ENCODE data around the gene BORCS5. TPM values are rescaled to one million over a fixed set of nuclear protein-coding genes. Genes with fewer than 3 reads are reported as not detected.

Gene BORCS5
- total RNA-seq, 1 experiment from 2014 or later: 13.9 TPM

DNA sequence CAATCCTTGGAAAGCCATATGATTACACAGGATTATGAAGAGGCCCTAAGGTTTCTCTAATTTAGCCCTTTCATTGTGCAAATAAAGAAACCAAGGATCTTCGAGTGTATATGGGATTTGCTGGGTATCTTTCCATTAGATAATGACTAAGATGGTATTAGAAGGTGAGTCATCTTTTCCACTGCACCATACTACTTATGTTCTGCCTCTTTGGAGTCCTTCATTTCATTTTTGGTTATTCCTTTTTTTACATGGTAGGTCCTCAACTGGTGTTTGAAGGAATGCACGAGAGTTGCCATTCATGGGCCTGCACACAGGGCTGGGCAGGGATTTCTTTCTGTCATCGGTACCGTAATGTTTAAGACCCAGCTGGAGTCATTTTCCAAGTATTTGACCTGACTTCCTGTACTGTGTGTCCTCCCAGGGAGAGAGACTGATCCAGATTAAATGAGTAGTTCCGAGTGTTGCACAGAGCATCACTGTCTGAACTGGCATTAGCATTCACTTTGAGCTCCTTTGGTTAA, 85.7 kb downstream of the BORCS5 start:
- Mint-ChIP-seq H3K4me3 (no peak overlapping the region), H3K27me3 (ENCODE audit: low read depth) (no peaks in the 10 kb centered on the region), H3K4me1 (peaks cover 13 to 15% of the 10 kb centered on the region in 2 experiments), H3K27ac (peak overlapping the region in 1 of 3 experiments; percentile 13; a peak in 1 of 7 replicates), H3K9me3 (no peaks in the 10 kb centered on the region), H3K36me3 (ENCODE audit: insufficient read depth in 1 of 3, low read depth in 3 of 3) (no peaks in the 10 kb centered on the region)
- H3K79me2 ChIP-seq (ENCODE audit: insufficient read depth, low read length): no peaks in the 10 kb centered on the region
- no peak overlapping the region for H3K14ac ChIP-seq (ENCODE audit: insufficient read depth, low read length)
- H3K27ac ChIP-seq (ENCODE audit: insufficient read length, low read depth, low read length): no peak overlapping the region
- no peak overlapping the region for H3K18ac ChIP-seq (ENCODE audit: insufficient read length, low read depth, low read length)
- TF ChIP-seq, protein P1, sequence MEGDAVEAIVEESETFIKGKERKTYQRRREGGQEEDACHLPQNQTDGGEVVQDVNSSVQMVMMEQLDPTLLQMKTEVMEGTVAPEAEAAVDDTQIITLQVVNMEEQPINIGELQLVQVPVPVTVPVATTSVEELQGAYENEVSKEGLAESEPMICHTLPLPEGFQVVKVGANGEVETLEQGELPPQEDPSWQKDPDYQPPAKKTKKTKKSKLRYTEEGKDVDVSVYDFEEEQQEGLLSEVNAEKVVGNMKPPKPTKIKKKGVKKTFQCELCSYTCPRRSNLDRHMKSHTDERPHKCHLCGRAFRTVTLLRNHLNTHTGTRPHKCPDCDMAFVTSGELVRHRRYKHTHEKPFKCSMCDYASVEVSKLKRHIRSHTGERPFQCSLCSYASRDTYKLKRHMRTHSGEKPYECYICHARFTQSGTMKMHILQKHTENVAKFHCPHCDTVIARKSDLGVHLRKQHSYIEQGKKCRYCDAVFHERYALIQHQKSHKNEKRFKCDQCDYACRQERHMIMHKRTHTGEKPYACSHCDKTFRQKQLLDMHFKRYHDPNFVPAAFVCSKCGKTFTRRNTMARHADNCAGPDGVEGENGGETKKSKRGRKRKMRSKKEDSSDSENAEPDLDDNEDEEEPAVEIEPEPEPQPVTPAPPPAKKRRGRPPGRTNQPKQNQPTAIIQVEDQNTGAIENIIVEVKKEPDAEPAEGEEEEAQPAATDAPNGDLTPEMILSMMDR (conservative IDR thresholded peaks at IDR 0.05): no peak
- H3K23ac ChIP-seq (ENCODE audit: insufficient read length, low read depth, low read length): no peak overlapping the region
- no peak overlapping the region for H3K56ac ChIP-seq (ENCODE audit: insufficient read length, low read depth, low read length)
- H3K9ac ChIP-seq (ENCODE audit: extremely low read depth, insufficient read length, low read length): no peak overlapping the region
- H3T11ph ChIP-seq (ENCODE audit: low read length): no peak overlapping the region
- no peak overlapping the region for H2BK12ac ChIP-seq (ENCODE audit: insufficient read length, low read depth, low read length)
- no peak overlapping the region for H2BK20ac ChIP-seq (ENCODE audit: low read depth, low read length, poor library complexity, severe bottlenecking)
- no peaks in the 10 kb centered on the region for H3K79me1 ChIP-seq (ENCODE audit: insufficient read depth, low read depth, low read length, poor library complexity, severe bottlenecking)
- no peaks in the 10 kb centered on the region for H3K27me3 ChIP-seq (ENCODE audit: insufficient read depth, low read length)
- no peak overlapping the region for H2AFZ ChIP-seq (ENCODE audit: low read length)
- no peak overlapping the region for H2BK5ac ChIP-seq (ENCODE audit: insufficient read length, low read length)
- H4K20me1 ChIP-seq (ENCODE audit: control insufficient read depth, insufficient read depth, insufficient read length): no peaks in the 10 kb centered on the region
- no peaks in the 10 kb centered on the region for H3K4me1 ChIP-seq (ENCODE audit: insufficient read depth, low read length)
- no peak overlapping the region for H2AK5ac ChIP-seq (ENCODE audit: insufficient read length, low read length)
- H3K4ac ChIP-seq (ENCODE audit: low read depth, low read length): no peak overlapping the region
- H4K91ac ChIP-seq (ENCODE audit: insufficient read length, low read depth, low read length): no peak overlapping the region
- no peak overlapping the region for H4K8ac ChIP-seq (replicated peaks; ENCODE audit: insufficient read length, low read depth, low read length)
- no peak overlapping the region for H4K5ac ChIP-seq (ENCODE audit: insufficient read length, low read depth, low read length)
- H2BK15ac ChIP-seq (ENCODE audit: low read depth, low read length): no peak overlapping the region
- H3K23me2 ChIP-seq (ENCODE audit: insufficient read length, low read depth, low read length, poor library complexity, severe bottlenecking): no peaks in the 10 kb centered on the region
- H3K9me3 ChIP-seq (ENCODE audit: control insufficient read depth, low read depth, low read length): no peaks in the 10 kb centered on the region
- no peak for DNase-seq
- no peak overlapping the region for H3K4me2 ChIP-seq (ENCODE audit: insufficient read depth, insufficient read length, low read length)
- no peak overlapping the region for H2BK120ac ChIP-seq (ENCODE audit: low read depth, low read length, poor library complexity, severe bottlenecking)
- no CpG with 5 or more reads among the region's 5 CpGs for WGBS (ENCODE audit: extremely low coverage, insufficient read length, low lambda C conversion rate)

Measured in H9 (cell line).